Panc1 (cell line): Measurements from ENCODE around the gene KIF25.

Source experiments
- CTCF ChIP-seq: fragments of 450-650 bp; IDR thresholded peaks from 2 replicates; pipeline ENCODE4 v1.5.1; 2017; ENCODE audit warnings: mild to moderate bottlenecking
- POLR2AphosphoS5 ChIP-seq: IDR thresholded peaks from 2 replicates; pipeline ENCODE4 v1.6.1; 2012; ENCODE audit warnings: mild to moderate bottlenecking, low read depth, low read length, moderate library complexity
- TF ChIP-seq, protein P1 (sequence below), 2 experiments: IDR thresholded peaks; 2 replicates each; pipeline ENCODE4 v1.6.1; 2011 to 2012; ENCODE audit warnings: low read depth in 2 of 2, control low read depth in 1 of 2, low read length in 1 of 2, mild to moderate bottlenecking in 1 of 2, moderate library complexity in 1 of 2; ENCODE audit not compliant: insufficient read depth in 1 of 2

DNA sequence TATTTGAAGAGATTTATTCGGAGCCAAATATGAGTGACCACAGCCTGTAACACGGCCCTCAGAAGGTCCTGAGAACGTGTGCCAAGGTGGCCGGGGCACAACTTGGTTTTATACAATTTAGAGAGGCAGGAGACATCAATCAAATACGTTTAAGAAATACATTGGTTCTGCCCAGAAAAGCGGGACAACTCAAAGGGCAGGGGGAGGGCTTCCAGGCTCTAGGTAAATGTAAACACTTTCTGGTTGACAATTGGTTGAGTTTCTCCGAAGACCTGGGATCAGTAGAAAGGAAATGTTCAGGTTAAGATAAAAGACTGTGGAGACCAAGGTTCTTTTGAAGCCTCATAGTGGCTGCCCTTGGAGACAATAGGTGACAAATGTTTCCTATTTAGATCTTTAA, 18.9 kb upstream of the KIF25 start:
- TF ChIP-seq CTCF = no peak
- TF ChIP-seq, protein P1, sequence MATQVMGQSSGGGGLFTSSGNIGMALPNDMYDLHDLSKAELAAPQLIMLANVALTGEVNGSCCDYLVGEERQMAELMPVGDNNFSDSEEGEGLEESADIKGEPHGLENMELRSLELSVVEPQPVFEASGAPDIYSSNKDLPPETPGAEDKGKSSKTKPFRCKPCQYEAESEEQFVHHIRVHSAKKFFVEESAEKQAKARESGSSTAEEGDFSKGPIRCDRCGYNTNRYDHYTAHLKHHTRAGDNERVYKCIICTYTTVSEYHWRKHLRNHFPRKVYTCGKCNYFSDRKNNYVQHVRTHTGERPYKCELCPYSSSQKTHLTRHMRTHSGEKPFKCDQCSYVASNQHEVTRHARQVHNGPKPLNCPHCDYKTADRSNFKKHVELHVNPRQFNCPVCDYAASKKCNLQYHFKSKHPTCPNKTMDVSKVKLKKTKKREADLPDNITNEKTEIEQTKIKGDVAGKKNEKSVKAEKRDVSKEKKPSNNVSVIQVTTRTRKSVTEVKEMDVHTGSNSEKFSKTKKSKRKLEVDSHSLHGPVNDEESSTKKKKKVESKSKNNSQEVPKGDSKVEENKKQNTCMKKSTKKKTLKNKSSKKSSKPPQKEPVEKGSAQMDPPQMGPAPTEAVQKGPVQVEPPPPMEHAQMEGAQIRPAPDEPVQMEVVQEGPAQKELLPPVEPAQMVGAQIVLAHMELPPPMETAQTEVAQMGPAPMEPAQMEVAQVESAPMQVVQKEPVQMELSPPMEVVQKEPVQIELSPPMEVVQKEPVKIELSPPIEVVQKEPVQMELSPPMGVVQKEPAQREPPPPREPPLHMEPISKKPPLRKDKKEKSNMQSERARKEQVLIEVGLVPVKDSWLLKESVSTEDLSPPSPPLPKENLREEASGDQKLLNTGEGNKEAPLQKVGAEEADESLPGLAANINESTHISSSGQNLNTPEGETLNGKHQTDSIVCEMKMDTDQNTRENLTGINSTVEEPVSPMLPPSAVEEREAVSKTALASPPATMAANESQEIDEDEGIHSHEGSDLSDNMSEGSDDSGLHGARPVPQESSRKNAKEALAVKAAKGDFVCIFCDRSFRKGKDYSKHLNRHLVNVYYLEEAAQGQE (IDR thresholded peaks at IDR 0.05; ENCODE audit: insufficient read depth in 1 of 2, low read depth in 2 of 2, low read length in 1 of 2) = no peak
- no peak for TF ChIP-seq POLR2AphosphoS5
